GM19238 (cell line): ENCODE data around the gene SPOP.
"Not testable (repeated sequence)": the region's sequence is repeated elsewhere in the genome, so short reads cannot be mapped to it uniquely, and the experiment has no call there.

ENCODE experiments used
- DNase-seq: peaks from one replicate; pipeline ENCODE4 v3.0.0; 2011; ENCODE audit warnings: low spot score; ENCODE audit not compliant: insufficient read length

Gene SPOP

DNA sequence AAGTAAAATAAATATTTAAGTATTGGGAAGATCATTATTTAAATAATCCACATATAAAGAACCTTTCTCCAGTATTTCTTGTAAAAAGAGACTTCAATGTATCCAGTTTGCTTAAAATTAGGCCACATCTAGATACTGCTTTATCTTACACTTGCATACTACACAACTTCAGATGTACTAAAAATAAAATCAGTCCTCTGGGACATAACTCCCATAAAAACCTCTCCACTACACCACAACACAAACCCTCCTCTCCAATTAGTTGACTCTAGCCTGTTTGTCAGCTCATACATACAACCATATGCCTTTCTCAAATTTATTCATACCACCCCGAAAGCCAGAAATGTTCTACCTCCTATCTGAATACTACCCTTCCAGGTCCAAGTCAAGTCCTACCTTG is 21.6 kb downstream of the SPOP start:
- DNase-seq = no peak

DNA sequence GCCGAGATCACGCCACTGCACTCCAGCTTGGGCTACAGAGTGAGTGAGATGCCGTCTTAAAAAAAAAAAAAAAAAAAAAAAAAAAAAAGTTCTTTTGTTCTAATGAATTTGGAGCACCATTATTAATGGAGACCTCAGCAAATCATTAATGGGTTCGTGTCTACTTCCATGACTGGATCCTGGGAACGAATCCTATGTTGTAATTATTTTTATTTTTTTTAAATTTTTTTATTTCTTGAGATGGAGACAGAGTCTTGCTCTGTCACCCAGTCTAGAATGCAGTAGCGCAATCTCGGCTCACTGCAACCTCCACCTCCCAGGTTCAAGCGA is 30.7 kb downstream of the SPOP start:
- no peak for DNase-seq

DNA sequence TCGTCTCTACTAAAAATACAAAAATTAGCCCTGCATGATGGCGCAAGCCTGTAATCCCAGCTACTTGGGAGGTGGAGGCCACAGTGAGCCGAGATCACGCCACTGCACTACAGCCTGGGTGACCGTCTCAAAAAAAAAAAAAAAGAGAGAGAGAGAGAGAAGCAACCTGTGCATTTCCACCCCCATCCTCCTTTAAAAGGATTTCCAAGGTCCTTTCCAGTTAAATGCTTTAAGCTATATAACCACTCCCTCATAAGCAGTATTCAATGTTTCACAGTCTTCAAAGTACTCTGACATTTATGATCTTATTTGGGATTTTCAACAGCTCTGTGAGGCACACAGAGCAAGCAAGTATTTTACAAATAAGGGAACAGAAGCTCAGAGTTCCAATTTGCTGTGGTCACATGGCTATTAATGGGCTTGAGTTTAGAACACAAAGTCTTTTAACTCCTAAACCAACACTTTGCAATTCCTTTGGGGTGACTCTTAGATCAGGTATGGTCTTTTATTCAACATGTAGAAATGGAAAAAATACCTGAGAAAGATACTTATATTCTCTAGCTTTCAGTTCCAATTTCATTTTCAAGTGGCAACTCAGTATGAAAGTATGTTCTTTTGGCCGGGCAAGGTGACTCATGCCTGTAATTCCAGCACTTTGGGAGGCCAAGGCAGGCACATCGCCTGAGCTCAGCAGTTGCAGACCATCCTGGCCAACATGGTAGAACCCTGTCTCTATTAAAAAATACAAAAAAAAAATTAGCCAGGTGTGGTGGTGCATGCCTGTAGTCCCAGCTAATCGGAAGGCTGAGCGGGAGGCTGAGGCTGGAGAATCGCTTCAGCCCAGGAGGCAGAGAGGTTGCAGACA is 31.3 kb downstream of the SPOP start:
- DNase-seq = no peak

DNA sequence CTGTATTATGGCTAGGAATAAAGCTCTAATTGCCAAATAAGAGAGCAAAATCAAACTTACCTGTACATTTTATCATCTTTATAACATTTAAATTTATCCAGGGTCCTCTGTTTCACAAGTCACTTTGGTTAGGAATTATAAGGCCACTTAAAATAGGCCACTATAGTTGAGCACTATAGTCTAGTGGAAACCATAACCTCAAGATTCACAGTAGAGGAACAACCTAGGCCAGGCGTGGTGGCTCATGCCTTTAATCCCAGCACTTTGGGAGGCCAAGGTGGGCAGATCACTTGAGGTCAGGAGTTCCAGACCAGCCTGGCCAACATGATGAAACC is 31.9 kb downstream of the SPOP start:
- not testable (repeated sequence) for DNase-seq

DNA sequence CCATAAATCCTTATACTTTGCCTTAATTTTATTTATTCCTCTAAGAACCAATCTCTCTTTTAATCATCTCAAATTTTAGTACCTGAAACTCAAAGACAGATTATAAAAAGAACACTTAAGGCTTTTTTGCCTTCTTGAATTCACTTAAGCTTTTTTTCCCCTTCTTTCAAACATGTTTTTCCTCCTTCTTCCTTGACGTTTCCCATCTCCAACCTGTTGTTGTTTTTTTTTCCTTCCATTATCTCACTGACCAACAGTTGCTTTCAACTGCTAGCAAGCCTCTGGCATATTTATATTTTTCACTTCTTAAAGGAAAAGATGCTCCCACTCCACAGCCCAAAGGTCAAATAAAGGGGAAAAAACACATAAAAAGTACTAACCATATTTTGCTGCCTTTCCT is 32.2 kb downstream of the SPOP start:
- no peak for DNase-seq

DNA sequence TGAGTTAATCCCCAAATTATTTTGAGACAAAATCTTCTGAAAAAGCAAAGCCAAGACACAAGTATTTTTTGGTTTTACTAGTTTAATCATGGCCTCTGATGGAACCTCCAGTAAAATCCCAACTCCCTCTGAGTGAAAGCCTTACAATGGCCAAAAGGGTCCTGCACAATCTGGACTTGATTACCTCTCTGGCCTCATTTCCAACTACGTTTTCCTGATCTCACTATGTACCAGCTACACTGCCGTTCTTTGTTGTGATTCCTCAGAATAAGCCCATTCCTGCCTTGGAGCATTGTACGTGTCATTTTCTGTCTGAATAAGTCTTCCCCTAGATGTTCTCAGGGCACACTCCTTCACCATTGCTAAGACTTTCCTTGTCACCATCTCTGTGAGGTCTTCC is 37.3 kb downstream of the SPOP start:
- no peak for DNase-seq

DNA sequence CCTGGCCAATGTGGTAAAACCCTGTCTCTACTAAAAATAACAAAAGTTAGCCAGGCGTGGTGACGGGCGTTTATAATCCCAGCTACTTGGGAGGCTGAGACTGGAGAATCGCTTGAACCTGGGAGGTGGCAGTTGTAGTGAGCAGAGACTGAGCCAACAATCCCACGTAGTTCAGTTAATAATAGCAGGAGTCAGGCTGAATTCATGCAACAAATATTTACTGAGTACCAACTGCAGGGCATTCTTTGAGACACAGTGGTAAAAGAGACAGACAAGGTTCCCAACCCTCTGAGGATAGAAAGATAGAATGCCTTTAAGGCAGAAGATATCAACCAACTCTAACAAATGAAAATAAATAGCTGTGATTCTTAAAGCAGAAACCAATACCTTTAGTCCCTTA is 39.1 kb downstream of the SPOP start:
- DNase-seq = no peak

DNA sequence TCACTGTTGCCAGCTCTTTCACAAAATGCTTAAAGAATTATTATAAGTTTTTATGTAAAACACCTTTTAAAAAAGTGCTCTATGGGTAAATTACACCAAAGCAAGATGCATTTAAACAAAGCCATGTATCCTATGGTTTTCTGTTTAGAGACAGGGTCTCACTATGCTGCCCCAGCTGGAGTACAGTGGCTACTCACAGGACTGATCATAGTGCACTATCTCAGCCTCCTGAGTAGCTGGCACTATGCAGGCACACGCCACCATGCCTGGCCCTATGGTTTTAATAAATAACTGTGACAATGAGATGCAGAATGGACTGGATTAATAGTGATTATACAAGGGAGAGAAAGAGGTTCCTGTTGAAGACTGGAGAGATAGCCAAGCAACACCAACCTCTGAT is 40.2 kb downstream of the SPOP start:
- DNase-seq = no peak

DNA sequence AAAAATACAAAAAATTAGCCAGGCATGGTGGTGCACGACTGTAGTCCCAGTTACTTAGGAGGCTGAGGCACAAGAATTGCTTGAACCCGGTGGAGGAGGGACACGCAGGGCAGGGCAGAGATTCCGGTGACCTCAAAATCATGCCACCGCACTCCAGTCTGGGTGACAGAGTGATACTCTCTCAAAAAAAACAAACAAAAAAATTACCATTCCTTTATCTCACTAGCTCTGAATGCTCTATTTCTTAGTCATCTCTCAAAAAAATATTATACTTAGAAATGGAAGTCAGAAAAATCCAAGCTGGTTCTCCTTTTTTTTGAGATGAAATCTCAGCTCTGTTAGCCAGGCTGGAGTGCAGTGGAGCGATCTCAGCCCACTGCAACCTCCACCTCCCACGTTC is 40.8 kb downstream of the SPOP start:
- no peak for DNase-seq

DNA sequence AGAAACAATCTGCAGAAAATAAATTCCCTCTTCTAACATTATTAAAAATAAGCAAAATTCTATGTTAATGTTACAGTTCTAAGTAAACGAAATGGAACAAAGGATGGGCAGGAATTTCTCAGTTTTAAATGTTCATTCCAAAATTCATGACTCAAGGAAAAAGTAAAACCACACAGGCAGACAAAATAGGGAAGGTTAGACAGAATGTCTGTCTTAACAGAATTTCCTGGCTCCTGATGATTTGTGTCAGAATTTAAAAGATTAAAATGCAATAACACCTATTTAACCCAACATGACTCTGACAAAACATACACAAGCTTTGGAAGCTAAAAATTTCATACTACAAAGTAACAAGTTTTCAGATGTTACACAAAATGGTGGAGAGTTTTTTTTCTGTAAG is 42.8 kb downstream of the SPOP start:
- DNase-seq = no peak

DNA sequence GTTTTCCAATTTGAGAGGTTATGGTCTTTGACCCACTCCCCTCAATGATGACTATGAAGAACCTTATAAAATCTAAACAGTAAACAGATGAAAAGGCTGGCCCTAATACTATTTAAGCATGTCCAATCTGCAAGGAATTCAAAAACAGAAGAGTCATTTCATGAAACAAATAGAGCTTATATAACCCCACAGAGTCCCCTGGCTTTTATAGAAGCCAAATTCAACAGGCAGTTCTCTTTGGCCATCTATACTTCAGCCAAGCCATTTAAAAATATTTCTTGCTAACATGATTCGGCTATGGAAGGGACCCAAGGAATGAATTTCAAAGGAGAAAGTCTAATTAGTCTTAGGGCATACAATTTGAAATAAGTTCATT is 43.4 kb downstream of the SPOP start:
- DNase-seq = no peak

DNA sequence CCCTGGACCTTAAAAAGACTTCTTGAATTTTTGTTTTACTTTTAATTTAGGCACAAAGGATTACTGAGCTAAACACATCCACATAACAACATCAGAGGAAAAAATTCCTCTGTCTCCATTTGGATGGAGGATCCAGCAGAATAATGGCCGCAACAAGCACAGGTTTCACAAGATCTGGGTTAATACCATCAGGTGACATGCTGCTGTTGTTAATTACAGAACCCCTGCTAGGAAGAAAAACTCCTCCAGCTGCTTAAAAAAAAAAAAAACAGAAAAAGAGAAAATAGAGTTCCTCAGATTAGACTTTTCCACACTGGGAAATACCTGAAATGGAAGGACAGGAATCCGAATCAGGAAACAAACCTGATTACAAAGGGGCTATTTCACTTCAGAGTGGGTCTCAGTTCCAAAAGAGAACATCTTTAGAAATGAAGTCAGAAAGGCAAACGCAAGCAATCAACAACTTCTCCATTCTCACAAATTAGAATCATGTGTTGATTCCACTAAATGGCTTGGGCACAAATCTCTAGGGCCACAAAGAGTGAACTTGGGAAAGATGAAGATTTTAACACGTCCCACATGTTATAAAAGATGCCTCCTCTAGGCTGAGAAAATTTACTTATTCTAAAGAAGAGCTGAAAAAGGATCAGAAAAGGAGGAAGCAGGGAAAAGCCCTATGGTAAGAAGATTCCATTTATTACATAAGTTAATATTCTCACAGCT is 44.0 kb downstream of the SPOP start:
- no peak for DNase-seq

DNA sequence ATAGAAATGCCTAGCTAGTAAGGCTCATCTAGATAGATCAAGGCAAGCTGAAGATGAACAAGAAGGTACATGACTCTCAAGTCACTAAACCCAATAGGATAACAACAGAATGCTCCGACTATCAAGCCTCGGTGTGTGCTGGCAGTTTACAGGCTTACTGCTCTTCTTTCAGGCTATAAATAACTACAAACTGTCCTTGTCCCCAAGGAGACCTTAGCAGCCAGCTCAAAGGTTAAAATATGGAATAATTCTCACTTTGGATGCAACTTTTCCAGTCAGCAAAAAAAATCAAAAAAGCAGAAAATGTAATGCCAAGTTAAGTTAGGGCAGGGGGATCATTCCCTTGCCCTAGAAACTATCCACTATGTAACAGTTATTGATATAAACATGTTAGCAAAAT is 44.6 kb downstream of the SPOP start:
- DNase-seq = no peak

DNA sequence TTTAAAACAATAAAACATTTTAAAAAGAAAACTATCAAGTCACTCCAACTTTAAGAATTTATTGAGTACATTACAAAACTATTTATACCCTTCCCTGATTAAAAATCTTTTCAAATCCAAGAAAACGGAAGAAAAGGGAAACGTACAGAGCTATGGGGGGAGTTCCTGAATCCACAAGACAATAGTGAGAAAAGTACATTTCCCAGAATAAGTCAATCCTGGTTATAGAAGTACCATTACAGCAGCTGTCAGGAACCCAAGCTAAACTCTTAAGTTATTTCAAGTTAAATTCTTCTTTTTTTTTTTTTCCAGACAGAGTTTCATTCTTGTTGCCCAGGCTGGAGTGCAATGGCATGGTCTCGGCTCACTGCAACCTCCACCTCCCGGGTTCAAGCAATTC is 45.7 kb downstream of the SPOP start:
- DNase-seq = no peak

DNA sequence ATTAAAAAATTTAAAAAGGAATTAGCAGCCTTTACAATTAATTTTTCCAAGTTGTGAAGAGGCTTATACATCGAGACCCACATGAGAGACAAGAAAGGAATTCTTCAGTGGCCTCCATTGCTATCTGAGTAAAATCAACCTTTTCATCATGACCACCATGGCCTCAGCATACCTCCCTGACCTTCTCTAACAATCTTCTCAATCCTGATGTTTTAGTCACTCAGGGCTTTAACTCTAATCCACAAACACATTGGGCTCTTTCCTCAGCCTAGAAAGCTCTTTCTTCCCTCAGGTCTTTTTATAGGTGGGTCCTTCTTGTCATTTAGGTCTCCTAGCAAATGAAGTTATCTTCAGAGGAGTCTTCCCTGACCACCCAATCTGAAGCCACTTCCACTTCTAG is 46.4 kb downstream of the SPOP start:
- no peak for DNase-seq

DNA sequence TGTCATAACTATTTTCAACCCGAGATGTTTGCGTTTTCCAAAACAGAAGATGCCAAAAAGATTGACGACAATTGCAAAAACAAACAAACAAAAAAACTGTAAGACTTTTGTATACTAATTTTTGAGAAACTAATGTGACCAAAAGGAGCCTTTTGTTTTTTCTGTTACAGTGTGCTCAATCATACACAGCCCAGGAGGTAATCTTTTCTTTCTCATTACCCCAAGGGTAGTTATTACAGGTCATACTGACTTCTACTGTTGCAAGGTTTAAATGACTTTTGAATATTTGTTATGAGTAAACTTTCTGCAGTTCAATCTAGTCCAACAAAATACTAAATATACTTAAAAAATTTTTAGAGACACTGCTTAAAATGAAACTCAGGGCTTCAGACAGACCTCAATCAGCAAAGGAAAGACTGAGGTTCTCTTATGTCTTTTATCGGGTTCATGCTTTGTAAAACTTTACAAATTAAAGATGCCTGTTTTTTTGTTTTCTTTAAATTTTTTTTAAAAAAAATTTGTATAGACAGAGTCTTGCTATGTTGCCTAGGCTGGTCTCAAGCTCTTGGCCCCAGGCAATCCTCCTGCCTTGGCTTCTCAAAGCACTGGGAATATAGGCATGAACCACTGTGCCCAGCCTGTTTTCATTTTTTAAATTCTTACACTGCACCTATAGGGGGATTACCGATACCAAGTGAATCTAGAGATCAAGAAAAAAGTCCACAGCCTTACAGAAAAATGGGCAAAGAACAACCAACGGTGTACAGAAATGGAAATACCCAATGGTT is 47.6 kb downstream of the SPOP start:
- DNase-seq = no peak

DNA sequence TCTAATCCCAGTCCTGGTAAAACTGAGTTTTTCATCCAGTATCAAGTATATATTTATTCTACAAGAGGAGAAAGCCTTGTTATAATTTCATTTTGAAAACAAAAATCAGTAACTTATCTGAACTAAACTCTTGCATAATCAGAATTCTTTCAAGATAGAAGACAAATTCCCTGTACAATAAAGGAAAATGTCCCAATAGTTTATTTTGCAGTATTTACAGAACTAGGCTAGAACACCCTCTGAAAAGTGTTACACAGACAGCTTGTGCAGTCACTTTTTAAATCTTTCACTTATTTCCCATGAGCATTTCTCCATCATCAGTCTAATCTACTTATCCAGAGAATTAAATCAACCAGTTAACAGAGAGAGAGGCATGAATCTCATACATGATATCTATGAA is 48.5 kb downstream of the SPOP start:
- DNase-seq = no peak

DNA sequence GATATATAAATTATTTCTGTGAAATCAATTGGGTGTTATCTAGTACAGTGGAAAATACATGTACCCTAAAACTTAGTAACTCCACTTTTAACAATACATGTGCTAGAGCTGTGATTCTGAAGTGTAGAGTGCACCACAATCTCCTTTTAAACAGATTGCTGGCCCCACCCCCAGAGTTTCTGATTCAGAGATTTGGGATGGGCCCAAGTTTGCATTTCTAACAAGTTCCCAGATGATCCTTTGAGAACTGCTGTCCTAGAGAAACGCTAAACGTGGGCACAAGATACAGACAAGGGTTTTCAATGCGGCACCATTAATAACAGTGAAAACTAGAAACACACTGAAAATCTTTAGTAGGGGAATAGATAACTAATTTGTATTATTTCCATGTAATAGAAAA is 53.0 kb downstream of the SPOP start:
- DNase-seq = no peak

DNA sequence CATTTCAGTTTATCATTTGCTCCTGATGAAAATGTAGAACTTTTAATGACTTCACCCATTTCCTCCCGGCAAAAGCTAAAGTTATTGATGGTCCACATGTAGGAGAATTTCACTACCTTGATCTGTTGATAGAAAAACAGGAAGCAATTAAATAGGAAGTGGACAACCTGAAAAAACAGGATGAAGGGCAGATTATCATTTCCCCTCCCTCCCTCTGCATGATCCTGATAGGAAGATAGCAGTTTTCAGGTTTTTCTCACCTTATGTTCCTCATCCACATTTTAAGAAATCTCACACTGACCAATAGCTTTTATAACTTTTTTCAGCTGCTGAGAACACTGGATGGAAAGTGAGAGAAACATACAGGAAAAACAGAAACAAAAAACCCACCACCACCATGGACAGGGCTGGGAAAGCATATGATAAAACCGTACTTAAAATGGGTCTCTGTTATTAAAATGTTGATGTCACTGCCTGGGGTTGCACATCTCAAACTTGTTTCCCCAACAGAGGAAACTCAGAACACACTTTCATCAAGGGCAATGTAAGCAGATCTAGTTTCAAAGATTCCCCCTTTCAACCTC is 55.9 kb downstream of the SPOP start:
- no peak for DNase-seq

DNA sequence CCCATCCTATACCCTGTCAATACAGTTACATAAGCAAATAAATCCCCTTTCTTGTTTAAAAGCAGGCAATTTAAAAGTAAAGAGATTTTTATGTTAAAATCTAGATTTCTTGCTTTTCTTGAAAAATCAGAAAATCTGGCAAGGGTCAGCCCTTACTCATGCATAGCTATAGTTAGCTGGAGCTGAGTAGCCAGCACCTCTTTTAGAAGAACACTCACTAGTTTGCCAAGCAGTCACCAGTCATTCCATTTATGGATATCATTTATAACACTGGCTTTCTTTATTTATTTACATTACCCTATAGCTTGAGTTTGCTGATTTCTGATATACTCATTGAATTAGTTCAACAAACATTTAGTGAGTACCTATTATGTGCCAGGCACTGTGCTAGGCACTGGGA is 56.5 kb downstream of the SPOP start:
- no peak for DNase-seq

DNA sequence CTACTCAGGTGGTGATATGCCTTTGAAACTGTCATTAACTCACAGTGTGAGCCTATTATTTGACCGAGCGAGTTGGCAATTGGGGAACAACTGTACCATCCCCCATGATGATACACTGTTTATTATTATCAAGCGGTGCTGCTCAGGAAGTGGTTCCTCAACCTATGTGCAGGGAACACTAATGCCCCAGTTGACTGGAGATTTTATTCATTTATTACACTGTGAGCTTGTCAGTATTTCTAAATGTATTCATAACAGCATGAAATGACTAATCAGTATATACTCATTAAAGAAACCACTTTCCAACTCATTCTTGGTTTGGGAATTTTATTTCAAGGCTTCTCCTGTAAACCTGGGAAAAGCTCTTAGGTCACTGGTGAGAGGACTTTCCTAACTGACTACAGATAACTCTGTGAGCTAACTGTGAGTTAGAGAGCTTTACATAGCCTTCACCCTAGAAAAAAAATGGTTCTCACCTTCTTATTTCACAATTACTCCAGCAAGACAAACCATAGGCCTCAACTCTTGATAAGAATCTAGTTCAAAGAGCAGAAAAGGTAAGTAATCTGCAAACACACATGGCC is 59.8 kb downstream of the SPOP start:
- no peak for DNase-seq

DNA sequence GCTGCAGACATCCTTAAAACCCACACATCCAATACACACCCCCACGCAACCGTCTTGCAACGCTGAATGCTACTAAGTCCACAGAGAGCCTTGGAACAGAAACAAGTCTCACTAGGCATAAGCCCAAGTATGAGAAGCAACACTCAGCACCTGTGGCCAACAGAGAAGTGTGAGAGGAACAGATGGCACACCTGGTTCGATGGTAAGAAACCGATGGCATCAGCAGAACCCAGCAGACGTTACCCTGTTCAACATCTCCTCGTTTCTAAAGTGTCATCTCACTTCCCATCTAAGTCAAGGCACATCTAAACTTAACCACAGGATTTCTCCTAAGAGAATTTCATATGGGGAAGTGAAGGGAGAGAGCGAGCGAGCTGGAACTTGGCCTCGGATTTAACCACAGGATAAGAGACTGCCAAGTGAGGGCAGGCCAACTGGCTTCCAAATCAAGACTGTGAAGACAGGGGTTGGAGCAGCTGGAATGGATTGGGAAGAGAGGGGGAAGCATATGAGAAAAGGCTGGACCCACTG is 61.2 kb downstream of the SPOP start:
- DNase-seq = no peak
